PFSK-1 (cell line): Measurements from ENCODE around the gene BCR.

ENCODE experiments used
- SIN3A ChIP-seq: IDR thresholded peaks from 2 replicates; pipeline ENCODE4 v1.6.1; 2012; ENCODE audit warnings: mild to moderate bottlenecking, low read length, moderate library complexity, borderline replicate concordance; ENCODE audit not compliant: insufficient read depth
- TAF1 ChIP-seq: IDR thresholded peaks from 2 replicates; pipeline ENCODE4 v1.6.1; 2012; ENCODE audit warnings: low read length, control low read depth, borderline replicate concordance; ENCODE audit not compliant: insufficient read depth

DNA sequence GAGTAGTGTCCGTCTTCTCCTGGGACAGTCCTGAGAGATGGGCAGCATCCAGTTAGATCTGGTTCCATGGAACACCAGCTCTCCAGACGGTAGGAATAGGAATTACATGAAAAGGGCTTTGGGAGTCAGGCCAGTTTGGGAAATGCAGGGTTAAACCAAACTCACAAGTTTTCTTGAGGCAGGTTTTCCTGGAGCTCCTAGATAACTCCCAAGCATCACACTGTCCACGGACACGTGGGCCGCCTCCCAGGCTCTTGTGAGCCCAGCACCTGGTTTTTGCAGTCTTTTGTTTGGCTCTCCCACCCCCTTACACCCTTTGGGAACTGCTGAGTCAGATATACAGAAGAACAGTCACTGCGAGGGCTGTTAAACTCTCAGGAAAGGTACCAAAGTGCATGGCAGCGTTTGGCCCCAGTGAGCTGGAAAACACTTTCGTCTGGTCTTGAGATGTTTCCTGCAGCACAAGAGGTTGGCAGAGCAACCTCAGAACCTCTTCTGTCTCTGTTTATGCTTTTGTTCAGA lies 90.0 kb downstream of the BCR start:
- TF ChIP-seq TAF1: no peak
- no peak for TF ChIP-seq SIN3A
